Activated CD4-positive, alpha-beta T cell treated with anti-CD3 and anti-CD28 coated beads, Interleukin-10, Interleukin-2, amounts not matched to agents 100 ng/mL and 50 ng/mL, durations not matched to agents 16 hours and 8 hours (primary cell): Measurements from ENCODE around the gene PDE8A.

Experiments used
- DNase-seq: peaks from one replicate; pipeline ENCODE4 v3.0.0-alpha.2; 2020

The PDE8A gene

GRCh38 chr15:84981711-84982300, at the start of gene PDE8A:
Gene PDE8A (plus strand): TSS chr15:84981856. CDS start chr15:84982163, 307 bp downstream.
- DNase-seq = peak; percentile 62

- DNase-seq = no peak
Observed at GRCh38 chr15:84934942-84935729, 46.5 kb upstream of the PDE8A start.

- DNase-seq = no peak
Observed at GRCh38 chr15:84937144-84937543, 44.5 kb upstream of the PDE8A start.

GRCh38 chr15:84938726-84939125, 42.9 kb upstream of the PDE8A start:
- DNase-seq = no peak

- DNase-seq = no peak
Observed at GRCh38 chr15:84940399-84940798, 41.3 kb upstream of the PDE8A start.

- no peak for DNase-seq
Observed at GRCh38 chr15:84942456-84942855, 39.2 kb upstream of the PDE8A start.

- no peak for DNase-seq
Observed at GRCh38 chr15:84944311-84944710, 37.3 kb upstream of the PDE8A start.

- DNase-seq = no peak
Observed at GRCh38 chr15:84944861-84945260, 36.8 kb upstream of the PDE8A start.

- no peak for DNase-seq
Observed at GRCh38 chr15:84946772-84947489, 34.7 kb upstream of the PDE8A start.

- no peak for DNase-seq
Observed at GRCh38 chr15:84947947-84948830, 33.5 kb upstream of the PDE8A start.

- DNase-seq = no peak
Observed at GRCh38 chr15:84949043-84949442, 32.6 kb upstream of the PDE8A start.

GRCh38 chr15:84949845-84950569, 31.6 kb upstream of the PDE8A start:
- DNase-seq = no peak

- DNase-seq = no peak
Observed at GRCh38 chr15:84950570-84951111, 31.0 kb upstream of the PDE8A start.

- no peak for DNase-seq
Observed at GRCh38 chr15:84951736-84952135, 29.9 kb upstream of the PDE8A start.

- DNase-seq = no peak
Observed at GRCh38 chr15:84953136-84953535, 28.5 kb upstream of the PDE8A start.

GRCh38 chr15:84953726-84954125, 27.9 kb upstream of the PDE8A start:
- no peak for DNase-seq

- DNase-seq = peak; percentile 11
Observed at GRCh38 chr15:84955089-84955848, 26.4 kb upstream of the PDE8A start.

GRCh38 chr15:84956199-84956598, 25.5 kb upstream of the PDE8A start:
- DNase-seq = no peak

- DNase-seq = no peak
Observed at GRCh38 chr15:84960391-84961113, 21.1 kb upstream of the PDE8A start.

GRCh38 chr15:84961114-84961452, 20.6 kb upstream of the PDE8A start:
- DNase-seq = no peak

GRCh38 chr15:84961707-84962106, 19.9 kb upstream of the PDE8A start:
- no peak for DNase-seq
